ENCODE results near the gene EWSR1.

Gene EWSR1

GRCh38 chr22:29270475-29271271 lies 2.6 kb downstream of the EWSR1 start:
- H3K27ac Mint-ChIP-seq: no peak overlapping the region
- H3K4me3 Mint-ChIP-seq: peak overlapping the region; percentile 87
- intact Hi-C loops (cut with micrococcal nuclease): no loop called here
- peaks cover 96% of the 10 kb centered on the region for H3K36me3 Mint-ChIP-seq (ENCODE audit: low read depth)
- H3K27me3 Mint-ChIP-seq: no peaks in the 10 kb centered on the region
- no peaks in the 10 kb centered on the region for H3K9me3 Mint-ChIP-seq
- H3K4me1 Mint-ChIP-seq (ENCODE audit: low read depth): peaks cover 65% of the 10 kb centered on the region

DNA sequence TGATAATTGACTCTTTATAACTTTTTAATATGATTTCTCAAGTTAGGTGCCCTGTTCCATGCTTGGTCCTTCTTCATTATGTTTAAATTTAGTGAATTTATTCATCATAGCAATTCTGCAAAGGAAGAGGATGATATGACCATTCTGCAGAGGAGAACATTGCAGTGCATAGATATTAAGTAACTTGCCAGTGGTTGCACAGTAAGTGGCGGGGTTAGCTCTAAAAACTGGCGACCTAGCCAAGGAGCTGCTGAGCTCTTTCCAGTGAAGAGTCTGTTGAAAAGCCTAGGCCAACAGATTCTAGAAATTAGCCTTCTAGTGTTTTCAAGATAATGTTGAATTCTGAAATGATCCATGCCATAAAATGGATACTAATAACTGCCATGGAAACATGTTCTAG lies 4.6 kb downstream of the EWSR1 start:
- no peaks in the 10 kb centered on the region for H3K9me3 Mint-ChIP-seq
- H3K4me1 Mint-ChIP-seq (ENCODE audit: low read depth): peaks cover 60% of the 10 kb centered on the region
- H3K27me3 Mint-ChIP-seq: no peaks in the 10 kb centered on the region
- H3K27ac Mint-ChIP-seq: no peak overlapping the region
- H3K4me3 Mint-ChIP-seq: no peak overlapping the region
- intact Hi-C loops (cut with micrococcal nuclease): no loop called here
- H3K36me3 Mint-ChIP-seq (ENCODE audit: low read depth): peaks cover 96% of the 10 kb centered on the region

- Mint-ChIP-seq H3K27ac (no peak overlapping the region), H3K36me3 (ENCODE audit: low read depth) (peaks cover 100% of the 10 kb centered on the region), H3K4me1 (ENCODE audit: low read depth) (peaks cover 56% of the 10 kb centered on the region), H3K4me3 (no peak overlapping the region), H3K9me3 (no peaks in the 10 kb centered on the region), H3K27me3 (no peaks in the 10 kb centered on the region)
- intact Hi-C loops (cut with micrococcal nuclease): no loop called here
Measured at GRCh38 chr22:29275167-29275566, 7.1 kb downstream of the EWSR1 start.

GRCh38 chr22:29275819-29276565 lies 7.9 kb downstream of the EWSR1 start:
- H3K27ac Mint-ChIP-seq: peak overlapping the region; percentile 15
- H3K27me3 Mint-ChIP-seq: no peaks in the 10 kb centered on the region
- no peak overlapping the region for H3K4me3 Mint-ChIP-seq
- peaks cover 100% of the 10 kb centered on the region for H3K36me3 Mint-ChIP-seq (ENCODE audit: low read depth)
- H3K4me1 Mint-ChIP-seq (ENCODE audit: low read depth): peaks cover 49% of the 10 kb centered on the region
- intact Hi-C loops (cut with micrococcal nuclease): no loop called here
- H3K9me3 Mint-ChIP-seq: no peaks in the 10 kb centered on the region

GRCh38 chr22:29277927-29278326 lies 9.9 kb downstream of the EWSR1 start:
- H3K4me3 Mint-ChIP-seq: no peak overlapping the region
- no peak overlapping the region for H3K27ac Mint-ChIP-seq
- no peaks in the 10 kb centered on the region for H3K9me3 Mint-ChIP-seq
- intact Hi-C loops (cut with micrococcal nuclease): no loop called here
- peaks cover 100% of the 10 kb centered on the region for H3K36me3 Mint-ChIP-seq (ENCODE audit: low read depth)
- peaks cover 38% of the 10 kb centered on the region for H3K4me1 Mint-ChIP-seq (ENCODE audit: low read depth)
- H3K27me3 Mint-ChIP-seq: no peaks in the 10 kb centered on the region

GRCh38 chr22:29284196-29284595 lies 16.1 kb downstream of the EWSR1 start:
- Mint-ChIP-seq H3K27me3 (no peaks in the 10 kb centered on the region), H3K27ac (no peak overlapping the region), H3K4me1 (ENCODE audit: low read depth) (peaks cover 10% of the 10 kb centered on the region), H3K9me3 (no peaks in the 10 kb centered on the region), H3K36me3 (ENCODE audit: low read depth) (peaks cover 100% of the 10 kb centered on the region), H3K4me3 (no peak overlapping the region)
- intact Hi-C loops (cut with micrococcal nuclease): no loop called here

DNA sequence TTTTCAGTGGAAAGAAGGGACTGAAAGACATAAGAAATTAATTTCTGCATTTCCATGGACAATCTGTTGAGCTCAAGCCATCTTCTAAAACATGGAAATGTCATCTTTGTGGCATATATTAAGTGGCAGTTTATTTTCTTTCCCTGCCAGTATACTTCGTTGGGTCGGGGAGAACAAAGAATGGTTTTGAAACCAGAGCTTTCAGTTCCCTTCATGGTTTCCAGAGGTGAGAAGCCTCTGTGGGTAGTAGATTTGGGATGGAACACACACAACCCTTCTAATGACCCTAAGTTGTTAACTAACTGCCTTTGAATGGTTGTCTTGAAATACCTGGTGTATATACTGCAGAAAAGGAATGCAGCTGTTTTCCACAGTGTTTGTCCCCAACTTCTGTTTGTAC lies 20.8 kb downstream of the EWSR1 start:
- Mint-ChIP-seq H3K4me3 (no peak overlapping the region), H3K27me3 (no peaks in the 10 kb centered on the region), H3K27ac (no peak overlapping the region), H3K9me3 (no peaks in the 10 kb centered on the region), H3K4me1 (ENCODE audit: low read depth) (peaks cover 10% of the 10 kb centered on the region), H3K36me3 (ENCODE audit: low read depth) (peaks cover 100% of the 10 kb centered on the region)
- intact Hi-C loops (cut with micrococcal nuclease): no loop called here

GRCh38 chr22:29290061-29290460 lies 22.0 kb downstream of the EWSR1 start:
- H3K4me1 Mint-ChIP-seq (ENCODE audit: low read depth): peaks cover 10% of the 10 kb centered on the region
- H3K27me3 Mint-ChIP-seq: no peaks in the 10 kb centered on the region
- no peaks in the 10 kb centered on the region for H3K9me3 Mint-ChIP-seq
- intact Hi-C loops (cut with micrococcal nuclease): no loop called here
- no peak overlapping the region for H3K27ac Mint-ChIP-seq
- no peak overlapping the region for H3K4me3 Mint-ChIP-seq
- H3K36me3 Mint-ChIP-seq (ENCODE audit: low read depth): peaks cover 100% of the 10 kb centered on the region

DNA sequence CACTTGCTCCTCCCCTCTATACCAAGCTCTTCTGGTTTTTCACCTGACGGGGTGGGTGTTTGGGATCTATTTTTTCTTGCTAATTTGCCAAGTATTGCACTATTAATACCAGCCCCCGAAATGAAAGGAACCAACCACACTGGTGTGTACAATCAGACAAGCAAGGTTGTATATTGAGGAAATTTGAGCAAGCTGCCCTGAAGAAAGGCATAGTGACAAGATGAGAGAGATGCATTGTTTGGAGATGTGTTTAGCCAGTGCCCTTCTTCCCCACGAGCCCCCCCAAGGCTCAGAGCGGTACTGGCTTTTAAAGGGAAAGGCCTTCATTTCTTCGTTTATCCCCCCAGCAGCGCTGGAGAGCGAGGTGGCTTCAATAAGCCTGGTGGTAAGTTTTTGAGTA lies 23.1 kb downstream of the EWSR1 start:
- intact Hi-C loops (cut with micrococcal nuclease): no loop called here
- H3K36me3 Mint-ChIP-seq (ENCODE audit: low read depth): peaks cover 100% of the 10 kb centered on the region
- H3K27ac Mint-ChIP-seq: no peak overlapping the region
- no peak overlapping the region for H3K4me3 Mint-ChIP-seq
- H3K9me3 Mint-ChIP-seq: no peaks in the 10 kb centered on the region
- H3K27me3 Mint-ChIP-seq: no peaks in the 10 kb centered on the region
- H3K4me1 Mint-ChIP-seq (ENCODE audit: low read depth): peaks cover 10% of the 10 kb centered on the region

DNA sequence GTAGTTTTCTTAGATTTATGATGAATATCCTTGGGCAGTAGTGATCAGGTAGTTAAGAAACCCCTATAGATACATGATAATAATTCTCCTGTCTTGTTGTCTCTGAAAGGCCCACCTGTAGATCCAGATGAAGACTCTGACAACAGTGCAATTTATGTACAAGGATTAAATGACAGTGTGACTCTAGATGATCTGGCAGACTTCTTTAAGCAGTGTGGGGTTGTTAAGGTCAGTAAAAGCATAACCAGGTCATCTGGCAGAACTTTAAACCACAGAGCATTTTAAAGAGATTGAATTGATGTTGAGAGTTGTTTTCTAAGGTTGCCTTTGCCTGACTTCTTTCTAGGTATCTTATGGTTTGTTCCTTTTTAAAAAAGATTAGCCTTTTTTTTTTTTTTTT lies 24.3 kb downstream of the EWSR1 start:
- Mint-ChIP-seq H3K4me3 (no peak overlapping the region), H3K27me3 (no peaks in the 10 kb centered on the region), H3K36me3 (ENCODE audit: low read depth) (peaks cover 100% of the 10 kb centered on the region), H3K4me1 (ENCODE audit: low read depth) (peaks cover 10% of the 10 kb centered on the region), H3K27ac (no peak overlapping the region), H3K9me3 (no peaks in the 10 kb centered on the region)
- intact Hi-C loops (cut with micrococcal nuclease): no loop called here

GRCh38 chr22:29298641-29299040 lies 30.6 kb downstream of the EWSR1 start:
- Mint-ChIP-seq H3K27me3 (no peaks in the 10 kb centered on the region), H3K27ac (no peak overlapping the region), H3K36me3 (ENCODE audit: low read depth) (peaks cover 79% of the 10 kb centered on the region), H3K4me1 (ENCODE audit: low read depth) (peaks cover 38% of the 10 kb centered on the region), H3K4me3 (no peak overlapping the region), H3K9me3 (no peaks in the 10 kb centered on the region)
- intact Hi-C loops (cut with micrococcal nuclease): no loop called here

DNA sequence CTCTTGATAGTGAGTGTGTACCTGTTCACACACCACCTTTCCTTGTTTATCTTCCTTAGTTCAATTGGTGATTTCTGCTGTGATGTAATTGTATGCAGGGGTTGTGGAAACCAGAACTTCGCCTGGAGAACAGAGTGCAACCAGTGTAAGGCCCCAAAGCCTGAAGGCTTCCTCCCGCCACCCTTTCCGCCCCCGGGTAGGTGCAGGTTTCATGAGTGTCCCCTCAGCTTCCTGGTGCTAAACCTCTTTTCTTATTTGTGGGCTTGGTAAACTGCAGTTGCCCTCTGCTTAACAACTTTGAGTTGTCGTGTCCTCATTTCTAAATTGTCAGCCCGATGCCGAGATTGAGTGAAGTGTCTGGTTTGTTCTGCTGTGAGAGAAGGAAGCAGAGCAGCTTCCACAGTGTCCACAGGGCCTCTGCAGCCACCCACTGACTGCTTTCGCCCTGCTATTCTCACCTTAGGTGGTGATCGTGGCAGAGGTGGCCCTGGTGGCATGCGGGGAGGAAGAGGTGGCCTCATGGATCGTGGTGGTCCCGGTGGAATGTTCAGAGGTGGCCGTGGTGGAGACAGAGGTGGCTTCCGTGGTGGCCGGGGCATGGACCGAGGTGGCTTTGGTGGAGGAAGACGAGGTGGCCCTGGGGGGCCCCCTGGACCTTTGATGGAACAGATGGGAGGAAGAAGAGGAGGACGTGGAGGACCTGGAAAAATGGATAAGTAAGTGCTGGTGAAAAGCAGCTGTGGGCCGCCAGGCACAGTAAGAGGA lies 31.2 kb downstream of the EWSR1 start:
- peaks cover 45% of the 10 kb centered on the region for H3K4me1 Mint-ChIP-seq (ENCODE audit: low read depth)
- H3K9me3 Mint-ChIP-seq: no peaks in the 10 kb centered on the region
- H3K36me3 Mint-ChIP-seq (ENCODE audit: low read depth): peaks cover 72% of the 10 kb centered on the region
- no peak overlapping the region for H3K4me3 Mint-ChIP-seq
- intact Hi-C loops (cut with micrococcal nuclease): no loop called here
- no peak overlapping the region for H3K27ac Mint-ChIP-seq
- no peaks in the 10 kb centered on the region for H3K27me3 Mint-ChIP-seq

DNA sequence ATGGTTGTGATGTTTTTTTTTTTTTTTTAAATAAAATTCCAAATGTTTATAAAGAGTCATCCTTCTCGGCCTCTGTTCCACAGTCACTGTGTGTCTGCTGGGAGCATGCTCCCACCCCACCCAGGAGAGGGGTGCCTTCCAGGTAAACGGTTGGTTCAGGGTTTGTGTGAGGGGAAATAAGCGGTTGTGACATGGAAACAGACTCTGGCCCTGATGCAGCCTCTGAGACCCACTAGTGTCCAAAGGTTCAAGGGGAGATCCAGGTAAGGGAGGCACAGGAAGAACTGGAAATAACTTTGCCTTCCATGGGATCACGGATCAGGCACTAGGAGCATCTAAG lies 32.4 kb downstream of the EWSR1 start:
- no peaks in the 10 kb centered on the region for H3K9me3 Mint-ChIP-seq
- H3K4me1 Mint-ChIP-seq (ENCODE audit: low read depth): peaks cover 56% of the 10 kb centered on the region
- no peak overlapping the region for H3K27ac Mint-ChIP-seq
- peaks cover 10% of the 10 kb centered on the region for H3K27me3 Mint-ChIP-seq
- peaks cover 61% of the 10 kb centered on the region for H3K36me3 Mint-ChIP-seq (ENCODE audit: low read depth)
- no peak overlapping the region for H3K4me3 Mint-ChIP-seq
- intact Hi-C loops (cut with micrococcal nuclease): no loop called here

All from dendritic cell treated with granulocyte-macrophage colony-stimulating factor and Interleukin-4, amounts not matched to agents 40 ng/mL and 50 ng/mL, for 4 days (primary cell).